Activated CD4-positive, CD25-positive, alpha-beta regulatory T cell (primary cell): Measurements from ENCODE around the gene PAX8.

ENCODE experiments used
- DNase-seq, 4 experiments: peaks; one replicate each; lab custom pipeline; 2025; lab: John Stamatoyannopoulos, UW

The PAX8 gene

GRCh38 chr2:113264713-113265403 is 13.9 kb downstream of the PAX8 start:
- no peak for DNase-seq

GRCh38 chr2:113263546-113263945 is 15.2 kb downstream of the PAX8 start:
- no peak for DNase-seq

GRCh38 chr2:113260991-113261390 is 17.7 kb downstream of the PAX8 start:
- no peak for DNase-seq

- DNase-seq = no peak
Observed at GRCh38 chr2:113258471-113259147, 20.1 kb downstream of the PAX8 start.

- DNase-seq = no peak
Observed at GRCh38 chr2:113257516-113258264, 21.0 kb downstream of the PAX8 start.

GRCh38 chr2:113255140-113256070 is 23.3 kb downstream of the PAX8 start:
- no peak for DNase-seq

- DNase-seq = no peak
Observed at GRCh38 chr2:113253453-113253852, 25.3 kb downstream of the PAX8 start.

- no peak for DNase-seq
Observed at GRCh38 chr2:113252047-113252590, 26.6 kb downstream of the PAX8 start.

- DNase-seq = peak in 1 of 4 experiments; percentile 17
Observed at GRCh38 chr2:113251118-113251517, 27.6 kb downstream of the PAX8 start.

GRCh38 chr2:113248997-113249770 is 29.5 kb downstream of the PAX8 start:
- DNase-seq = peak; percentile 49 to 66 (median 56)

GRCh38 chr2:113246606-113247005 is 32.1 kb downstream of the PAX8 start:
- no peak for DNase-seq

GRCh38 chr2:113245276-113245711 is 33.4 kb downstream of the PAX8 start:
- no peak for DNase-seq

GRCh38 chr2:113242327-113242726 is 36.4 kb downstream of the PAX8 start:
- DNase-seq = no peak

GRCh38 chr2:113240915-113241911 is 37.5 kb downstream of the PAX8 start:
- peak in 1 of 4 experiments; percentile 9 for DNase-seq

GRCh38 chr2:113240150-113240914 is 38.4 kb downstream of the PAX8 start:
- DNase-seq = no peak

- no peak for DNase-seq
Observed at GRCh38 chr2:113238871-113239839, 39.6 kb downstream of the PAX8 start.

- DNase-seq = no peak
Observed at GRCh38 chr2:113237604-113238160, 41.0 kb downstream of the PAX8 start.
